Mesendoderm (in vitro differentiated cells): ENCODE results near the gene IRX2.

Experiments
- DNase-seq: peaks from one replicate; pipeline ENCODE4 v3.0.0; 2013
- H2AK5ac ChIP-seq: 2 replicates; pipeline ENCODE4 v1.6.1; 2013; ENCODE audit warnings: low read length, inconsistent platforms
- H2BK120ac ChIP-seq: 2 replicates; pipeline ENCODE4 v1.6.1; 2013; ENCODE audit warnings: low read depth, mild to moderate bottlenecking, low read length, moderate library complexity, mixed read lengths
- H2BK15ac ChIP-seq: replicated peaks from 2 replicates; pipeline ENCODE4 v1.6.1; 2013; ENCODE audit warnings: low read depth, mild to moderate bottlenecking, moderate library complexity
- H2BK5ac ChIP-seq: 2 replicates; pipeline ENCODE4 v1.6.1; 2013; ENCODE audit warnings: low read length, inconsistent platforms
- H3K18ac ChIP-seq: 2 replicates; pipeline ENCODE4 v1.6.1; 2013; ENCODE audit warnings: mild to moderate bottlenecking, low read length, mixed read lengths
- H3K23ac ChIP-seq: one replicate; pipeline ENCODE4 v1.6.1; 2013; ENCODE audit warnings: low read length
- H3K27ac ChIP-seq: 2 replicates; pipeline ENCODE4 v1.5.1; 2013; ENCODE audit warnings: low read depth, mild to moderate bottlenecking, inconsistent platforms, low read length, moderate library complexity
- H3K27me3 ChIP-seq: 2 replicates; pipeline ENCODE4 v1.6.1; 2013; ENCODE audit warnings: low read length, control low read depth, mild to moderate bottlenecking, inconsistent platforms; ENCODE audit not compliant: insufficient read depth, poor library complexity
- H3K36me3 ChIP-seq: 2 replicates; pipeline ENCODE4 v1.6.1; 2013; ENCODE audit warnings: low read length, inconsistent platforms; ENCODE audit not compliant: control insufficient read depth, insufficient read depth
- H3K4ac ChIP-seq: one replicate; pipeline ENCODE4 v1.6.1; 2013; ENCODE audit warnings: low read depth, mild to moderate bottlenecking, low read length, moderate library complexity
- H3K4me1 ChIP-seq: 2 replicates; pipeline ENCODE4 v1.6.1; 2013; ENCODE audit warnings: low read depth, low read length, inconsistent platforms; ENCODE audit not compliant: control insufficient read depth
- H3K4me2 ChIP-seq: 2 replicates; pipeline ENCODE4 v1.6.1; 2013; ENCODE audit warnings: low read length
- H3K4me3 ChIP-seq: 2 replicates; pipeline ENCODE4 v1.5.1; 2013; ENCODE audit warnings: mild to moderate bottlenecking, low read length
- H3K56ac ChIP-seq: one replicate; pipeline ENCODE4 v1.6.1; 2013; ENCODE audit warnings: low read length
- H3K79me1 ChIP-seq: 2 replicates; pipeline ENCODE4 v1.6.1; 2013; ENCODE audit warnings: low read length, inconsistent platforms
- H3K79me2 ChIP-seq: 2 replicates; pipeline ENCODE4 v1.6.1; 2013; ENCODE audit warnings: mild to moderate bottlenecking, low read length; ENCODE audit not compliant: control insufficient read depth, insufficient read depth
- H3K9ac ChIP-seq: 2 replicates; pipeline ENCODE4 v1.6.1; 2013; ENCODE audit warnings: low read length, inconsistent platforms
- H4K5ac ChIP-seq: one replicate; pipeline ENCODE4 v1.6.1; 2013; ENCODE audit warnings: low read length
- H4K8ac ChIP-seq: one replicate; pipeline ENCODE4 v1.6.1; 2013; ENCODE audit warnings: low read depth, mild to moderate bottlenecking, control low read depth, low read length, moderate library complexity
- WGBS: extraction: QIAGEN DNeasy Blood & Tissue Kit; methylation state at CpG from one replicate; pipeline ENCODE4 v1.1.7; 2013; ENCODE audit warnings: low lambda C conversion rate, missing lambda C conversion rate; ENCODE audit not compliant: insufficient coverage; ENCODE audit errors: extremely low coverage; 5-methylcytosine and 5-hydroxymethylcytosine counted together

IRX2 gene

GRCh38 chr5:2747363-2748162 lies 3.9 kb downstream of the IRX2 start:
- H2BK5ac ChIP-seq, result no peak overlapping the region

DNA sequence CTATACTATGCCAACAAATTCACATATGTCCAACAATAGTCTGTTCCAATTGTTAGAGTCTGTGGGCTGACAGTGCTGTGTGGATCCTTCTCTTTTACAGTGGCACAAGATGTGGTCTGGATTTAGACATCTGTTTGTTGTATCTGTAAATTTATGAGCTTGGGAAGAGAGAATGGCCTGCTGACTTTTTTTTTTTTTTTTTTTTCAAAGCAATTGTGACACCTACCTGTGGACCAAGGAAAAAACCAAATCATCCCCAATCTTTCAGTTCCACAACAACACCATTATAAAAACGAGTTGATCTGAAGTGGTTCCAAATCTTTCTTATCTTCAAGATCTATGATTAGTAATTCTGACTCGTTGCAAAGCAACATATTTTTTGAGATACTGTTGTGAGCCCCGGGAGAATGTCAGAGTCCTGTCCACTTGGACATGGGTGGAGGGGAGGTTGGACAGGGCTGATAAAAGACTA lies 4.9 kb downstream of the IRX2 start:
- no peaks in the 10 kb centered on the region for H3K4me1 ChIP-seq
- H3K4me2 ChIP-seq, result no peak overlapping the region
- H3K56ac ChIP-seq, result no peak overlapping the region
- H3K9ac ChIP-seq, result no peak overlapping the region
- H3K27me3 ChIP-seq, result peaks cover 35% of the 10 kb centered on the region
- H3K79me2 ChIP-seq, result no peaks in the 10 kb centered on the region
- no peak overlapping the region for H2BK5ac ChIP-seq
- no peak for DNase-seq
- no peak overlapping the region for H4K5ac ChIP-seq
- no peak overlapping the region for H2AK5ac ChIP-seq
- H2BK120ac ChIP-seq, result no peak overlapping the region
- no peak overlapping the region for H3K4me3 ChIP-seq
- no peaks in the 10 kb centered on the region for H3K79me1 ChIP-seq
- H3K27ac ChIP-seq, result no peak overlapping the region
- no peaks in the 10 kb centered on the region for H3K36me3 ChIP-seq
- WGBS, result no CpG with 5 or more reads among the region's 3 CpGs
- no peak overlapping the region for H2BK15ac ChIP-seq
- no peak overlapping the region for H4K8ac ChIP-seq
- H3K18ac ChIP-seq, result no peak overlapping the region
- no peak overlapping the region for H3K4ac ChIP-seq
- no peak overlapping the region for H3K23ac ChIP-seq

More at GRCh38 chr5:2747363-2748162, 3.9 kb downstream of the IRX2 start:
- H2BK15ac ChIP-seq, result no peak overlapping the region
- H3K4ac ChIP-seq, result no peak overlapping the region
- no peaks in the 10 kb centered on the region for H3K36me3 ChIP-seq
- DNase-seq, result no peak
- H4K8ac ChIP-seq, result no peak overlapping the region
- H3K18ac ChIP-seq, result no peak overlapping the region
- H3K56ac ChIP-seq, result no peak overlapping the region
- WGBS, result no CpG with 5 or more reads among the region's 26 CpGs
- no peak overlapping the region for H3K27ac ChIP-seq
- no peak overlapping the region for H4K5ac ChIP-seq
- no peak overlapping the region for H3K9ac ChIP-seq
- H3K4me1 ChIP-seq, result no peaks in the 10 kb centered on the region
- H3K4me2 ChIP-seq, result no peak overlapping the region
- no peak overlapping the region for H3K23ac ChIP-seq
- H3K4me3 ChIP-seq, result no peak overlapping the region
- peaks cover 34% of the 10 kb centered on the region for H3K27me3 ChIP-seq
- no peaks in the 10 kb centered on the region for H3K79me2 ChIP-seq
- H2AK5ac ChIP-seq, result no peak overlapping the region
- H2BK120ac ChIP-seq, result no peak overlapping the region
- no peaks in the 10 kb centered on the region for H3K79me1 ChIP-seq

DNA sequence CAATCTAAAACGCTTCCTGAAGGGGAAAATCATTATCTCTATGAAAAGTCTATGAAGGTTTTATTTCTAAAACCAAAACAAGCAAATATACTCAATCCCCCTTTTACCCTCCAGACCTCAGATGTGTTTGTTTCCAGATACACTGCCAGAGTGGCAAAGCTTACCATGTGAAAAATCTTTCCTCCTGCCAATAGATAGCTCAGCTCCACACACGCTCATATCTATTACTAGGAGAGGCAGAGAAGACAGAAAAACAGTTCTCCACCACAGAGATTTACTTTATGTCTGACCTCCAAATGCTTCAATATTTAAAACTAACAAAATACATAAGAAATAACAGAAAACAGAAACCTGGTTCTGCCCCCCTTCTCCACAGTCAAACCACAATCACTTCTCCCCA lies 7.0 kb downstream of the IRX2 start:
- H4K8ac ChIP-seq, result no peak overlapping the region
- H3K27me3 ChIP-seq, result peaks cover 49% of the 10 kb centered on the region
- no peak overlapping the region for H3K9ac ChIP-seq
- H3K56ac ChIP-seq, result no peak overlapping the region
- H3K79me1 ChIP-seq, result no peaks in the 10 kb centered on the region
- no peak overlapping the region for H3K18ac ChIP-seq
- no peak overlapping the region for H2BK5ac ChIP-seq
- no peak overlapping the region for H3K4me2 ChIP-seq
- H3K4me1 ChIP-seq, result no peaks in the 10 kb centered on the region
- H3K4me3 ChIP-seq, result no peak overlapping the region
- H3K23ac ChIP-seq, result no peak overlapping the region
- no peak overlapping the region for H2BK120ac ChIP-seq
- H3K27ac ChIP-seq, result no peak overlapping the region
- H3K4ac ChIP-seq, result no peak overlapping the region
- H3K36me3 ChIP-seq, result no peaks in the 10 kb centered on the region
- DNase-seq, result no peak
- H2AK5ac ChIP-seq, result no peak overlapping the region
- WGBS, result no CpG with 5 or more reads among the region's 2 CpGs
- H2BK15ac ChIP-seq, result no peak overlapping the region
- H4K5ac ChIP-seq, result no peak overlapping the region
- no peaks in the 10 kb centered on the region for H3K79me2 ChIP-seq

- no peak overlapping the region for H3K4me2 ChIP-seq
- H3K56ac ChIP-seq, result no peak overlapping the region
- H3K9ac ChIP-seq, result no peak overlapping the region
- H3K4ac ChIP-seq, result no peak overlapping the region
- H3K79me1 ChIP-seq, result no peaks in the 10 kb centered on the region
- no peak overlapping the region for H3K18ac ChIP-seq
- peaks cover 62% of the 10 kb centered on the region for H3K27me3 ChIP-seq
- no peak overlapping the region for H2AK5ac ChIP-seq
- H2BK15ac ChIP-seq, result no peak overlapping the region
- H2BK120ac ChIP-seq, result no peak overlapping the region
- WGBS, result no CpG with 5 or more reads among the region's 55 CpGs
- H2BK5ac ChIP-seq, result no peak overlapping the region
- H4K5ac ChIP-seq, result no peak overlapping the region
- no peaks in the 10 kb centered on the region for H3K4me1 ChIP-seq
- no peak for DNase-seq
- no peak overlapping the region for H3K4me3 ChIP-seq
- no peaks in the 10 kb centered on the region for H3K36me3 ChIP-seq
- H3K23ac ChIP-seq, result no peak overlapping the region
- no peak overlapping the region for H4K8ac ChIP-seq
- no peaks in the 10 kb centered on the region for H3K79me2 ChIP-seq
- no peak overlapping the region for H3K27ac ChIP-seq
Observed at GRCh38 chr5:2742921-2743679, 8.4 kb downstream of the IRX2 start.

GRCh38 chr5:2741956-2742355 lies 9.5 kb downstream of the IRX2 start:
- H2BK15ac ChIP-seq, result no peak overlapping the region
- no peak overlapping the region for H2BK5ac ChIP-seq
- peaks cover 65% of the 10 kb centered on the region for H3K27me3 ChIP-seq
- no peak overlapping the region for H2AK5ac ChIP-seq
- H3K9ac ChIP-seq, result no peak overlapping the region
- H2BK120ac ChIP-seq, result no peak overlapping the region
- H3K56ac ChIP-seq, result no peak overlapping the region
- H4K5ac ChIP-seq, result no peak overlapping the region
- WGBS, result no CpG with 5 or more reads among the region's 3 CpGs
- H3K79me1 ChIP-seq, result no peaks in the 10 kb centered on the region
- no peak overlapping the region for H3K4me2 ChIP-seq
- H3K4ac ChIP-seq, result no peak overlapping the region
- no peaks in the 10 kb centered on the region for H3K36me3 ChIP-seq
- no peaks in the 10 kb centered on the region for H3K79me2 ChIP-seq
- no peak overlapping the region for H3K4me3 ChIP-seq
- H3K18ac ChIP-seq, result no peak overlapping the region
- no peak for DNase-seq
- no peak overlapping the region for H3K27ac ChIP-seq
- no peaks in the 10 kb centered on the region for H3K4me1 ChIP-seq
- no peak overlapping the region for H4K8ac ChIP-seq
- H3K23ac ChIP-seq, result no peak overlapping the region
